Left hindlimb (tissue), 1 donor: ENCODE results near the gene ANO8.
"Not testable (repeated sequence)": the region's sequence is repeated elsewhere in the genome, so short reads cannot be mapped to it uniquely, and the experiment has no call there.

ENCODE experiments used
- DNase-seq: peaks from one replicate; pipeline ENCODE4 v3.0.0-alpha.2; 2018

The ANO8 gene, protein sequence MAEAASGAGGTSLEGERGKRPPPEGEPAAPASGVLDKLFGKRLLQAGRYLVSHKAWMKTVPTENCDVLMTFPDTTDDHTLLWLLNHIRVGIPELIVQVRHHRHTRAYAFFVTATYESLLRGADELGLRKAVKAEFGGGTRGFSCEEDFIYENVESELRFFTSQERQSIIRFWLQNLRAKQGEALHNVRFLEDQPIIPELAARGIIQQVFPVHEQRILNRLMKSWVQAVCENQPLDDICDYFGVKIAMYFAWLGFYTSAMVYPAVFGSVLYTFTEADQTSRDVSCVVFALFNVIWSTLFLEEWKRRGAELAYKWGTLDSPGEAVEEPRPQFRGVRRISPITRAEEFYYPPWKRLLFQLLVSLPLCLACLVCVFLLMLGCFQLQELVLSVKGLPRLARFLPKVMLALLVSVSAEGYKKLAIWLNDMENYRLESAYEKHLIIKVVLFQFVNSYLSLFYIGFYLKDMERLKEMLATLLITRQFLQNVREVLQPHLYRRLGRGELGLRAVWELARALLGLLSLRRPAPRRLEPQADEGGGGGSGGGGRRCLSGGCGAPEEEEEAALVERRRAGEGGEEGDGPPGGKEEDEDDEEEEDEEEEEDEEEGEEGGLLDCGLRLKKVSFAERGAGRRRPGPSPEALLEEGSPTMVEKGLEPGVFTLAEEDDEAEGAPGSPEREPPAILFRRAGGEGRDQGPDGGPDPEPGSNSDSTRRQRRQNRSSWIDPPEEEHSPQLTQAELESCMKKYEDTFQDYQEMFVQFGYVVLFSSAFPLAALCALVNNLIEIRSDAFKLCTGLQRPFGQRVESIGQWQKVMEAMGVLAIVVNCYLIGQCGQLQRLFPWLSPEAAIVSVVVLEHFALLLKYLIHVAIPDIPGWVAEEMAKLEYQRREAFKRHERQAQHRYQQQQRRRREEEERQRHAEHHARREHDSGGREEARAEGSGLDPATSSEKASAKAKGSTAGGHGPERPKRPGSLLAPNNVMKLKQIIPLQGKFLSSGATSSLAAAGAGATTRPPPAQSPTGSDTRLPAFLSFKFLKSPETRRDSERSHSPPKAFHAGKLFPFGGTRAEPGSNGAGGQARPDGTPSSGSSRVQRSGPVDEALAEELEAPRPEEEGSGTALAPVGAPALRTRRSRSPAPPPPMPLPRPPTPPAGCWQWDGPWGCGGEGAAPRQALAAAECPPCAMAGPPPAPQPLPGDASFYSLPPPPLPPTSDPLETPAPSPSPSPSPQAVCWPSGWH

DNA sequence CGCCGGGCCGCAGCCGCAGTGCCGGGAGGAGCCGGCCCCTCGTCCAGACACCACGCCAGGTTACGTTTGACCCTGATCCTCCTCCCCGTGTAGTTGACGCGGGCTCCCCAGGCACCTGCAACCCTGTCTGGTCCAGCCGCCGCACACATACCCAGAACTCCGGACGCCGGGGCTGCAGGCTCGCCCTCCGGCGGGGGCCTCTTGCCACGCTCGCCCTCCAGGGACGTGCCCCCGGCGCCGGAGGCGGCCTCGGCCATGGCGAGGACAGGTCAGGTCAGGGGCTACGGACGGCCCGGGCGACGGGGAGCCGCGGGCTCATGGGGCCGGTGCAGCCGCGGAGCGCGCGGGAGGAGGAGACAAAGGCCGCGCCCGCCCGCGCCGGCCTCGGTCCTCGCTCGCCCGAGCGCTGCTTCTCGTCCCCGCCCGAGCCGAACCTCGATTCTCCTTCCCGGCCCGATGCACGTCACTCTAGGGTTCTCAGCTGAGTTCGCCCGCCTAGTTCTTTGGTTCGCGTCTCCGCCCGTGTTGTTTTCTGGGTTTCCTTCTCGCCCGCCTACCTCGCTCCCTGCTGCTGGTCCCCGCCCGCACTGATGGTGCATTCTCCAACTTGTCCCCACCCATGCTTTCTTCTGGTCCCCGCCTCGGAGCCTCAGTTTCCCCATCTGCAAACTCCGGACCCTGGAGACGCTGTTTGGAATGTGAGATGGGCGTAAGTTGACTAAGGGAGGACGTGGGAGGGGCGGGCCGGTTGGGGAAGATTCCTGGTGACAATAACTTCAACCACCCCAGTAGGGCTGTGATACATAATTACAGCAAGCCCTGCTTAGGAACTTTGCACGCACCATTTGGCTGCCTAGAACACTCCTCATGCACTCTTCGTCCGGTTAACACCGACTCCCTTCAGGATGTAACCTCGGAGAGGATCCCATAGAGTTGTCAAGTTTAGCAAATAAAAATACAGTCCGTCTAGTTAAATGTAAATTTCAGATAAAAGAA is at the start of gene ANO8:
Gene ANO8, minus strand, starts transcription at position 442 of the 996 bp plus-strand sequence. Its CDS starts 185 bp downstream, at position 257.
- DNase-seq, result peak; percentile 98

DNA sequence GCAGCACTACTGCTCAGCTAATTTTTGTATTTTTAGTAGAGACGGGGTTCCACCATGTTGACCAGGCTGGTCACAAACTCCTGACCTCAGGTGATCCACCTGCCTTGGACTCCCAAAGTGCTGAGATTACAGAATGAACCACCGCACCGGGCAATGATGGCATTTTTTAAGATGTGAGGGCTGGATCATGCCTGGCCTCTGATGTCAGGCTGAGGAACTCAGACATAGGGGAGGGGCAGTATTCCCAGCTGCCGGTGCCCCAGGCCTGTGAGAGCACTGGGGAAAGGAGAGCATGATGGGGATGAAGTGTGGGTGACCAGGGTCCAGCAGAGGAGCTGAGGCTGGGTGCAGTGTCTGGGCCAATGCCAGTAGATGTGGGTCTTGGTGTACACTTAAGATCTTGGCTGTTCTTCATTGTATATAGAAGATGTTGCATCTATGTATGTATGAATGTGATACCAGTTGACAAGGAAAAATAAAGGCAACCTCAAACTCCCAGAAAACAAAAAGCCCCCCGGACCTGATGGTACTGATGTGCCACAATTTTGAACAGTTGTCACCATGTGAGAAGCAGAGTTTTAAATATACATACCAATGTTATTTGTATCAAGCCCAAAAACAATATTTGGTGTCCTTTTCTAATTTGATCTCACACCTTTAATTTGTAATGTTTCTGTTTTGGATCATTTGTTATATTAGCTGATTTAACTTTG is 45.9 kb upstream of the ANO8 start:
- no peak for DNase-seq

- no peak for DNase-seq
Measured at GRCh38 chr19:17379221-17379631, 44.6 kb upstream of the ANO8 start.

DNA sequence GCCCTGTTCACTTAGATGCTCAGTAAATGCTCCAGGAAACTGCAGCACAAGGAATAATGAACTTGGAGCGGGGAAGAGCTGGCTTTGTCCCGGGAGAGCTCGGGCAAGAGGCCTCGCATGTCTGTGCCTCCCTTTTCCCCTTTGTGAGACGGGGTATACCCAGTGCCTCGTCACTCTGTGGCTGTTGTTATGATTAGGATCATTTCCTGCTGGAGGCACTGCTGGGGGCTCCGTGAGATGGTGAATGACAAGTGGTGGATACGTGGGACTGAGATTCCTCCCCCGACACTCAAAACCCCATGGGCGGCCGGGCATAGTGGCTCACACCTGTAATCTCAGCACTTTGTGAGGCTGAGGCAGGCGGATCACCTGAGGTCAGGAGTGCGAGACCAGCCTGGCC is 43.6 kb upstream of the ANO8 start:
- DNase-seq, result no peak

DNA sequence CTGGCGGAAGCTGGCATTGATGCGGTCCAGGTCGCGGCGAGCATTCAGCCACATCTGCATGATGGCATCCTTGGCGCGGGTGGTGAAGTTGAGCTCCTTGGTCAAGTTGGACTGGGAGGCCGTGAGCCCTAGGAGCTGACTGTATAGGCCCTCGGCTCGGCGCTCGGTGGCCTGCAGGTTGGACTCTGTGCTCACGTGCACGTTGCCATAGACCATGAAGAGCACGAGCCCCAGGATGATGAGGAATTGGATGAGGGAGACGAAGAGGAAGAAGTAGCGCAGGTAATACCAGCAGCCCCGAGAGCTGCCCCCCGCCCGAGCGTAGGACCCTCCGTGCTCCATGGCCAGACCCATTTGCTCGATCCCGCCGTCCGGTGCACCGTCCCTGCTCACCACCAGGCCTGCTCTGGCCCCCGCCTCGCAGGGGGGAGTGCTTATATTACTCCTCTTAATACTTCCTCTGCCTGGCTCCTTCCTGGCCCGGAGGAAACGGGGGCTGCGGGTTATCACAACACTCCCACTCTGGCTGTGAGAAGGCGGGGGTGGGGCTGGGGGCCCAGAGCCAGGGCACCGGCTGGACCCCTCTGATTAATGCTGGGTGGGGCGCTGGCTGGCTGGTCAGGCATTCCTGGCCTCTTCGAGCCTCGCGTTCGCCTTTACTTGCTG is 42.4 kb upstream of the ANO8 start, which contains the start of gene PLVAP:
Gene PLVAP, minus strand, starts transcription at position 408 of the 666 bp plus-strand sequence. Its CDS starts 54 bp downstream, at position 354.
- DNase-seq, result no peak

- DNase-seq, result no peak
Measured at GRCh38 chr19:17370026-17370587, 35.5 kb upstream of the ANO8 start.

- DNase-seq, result no peak
Measured at GRCh38 chr19:17365361-17365760, 30.7 kb upstream of the ANO8 start.

DNA sequence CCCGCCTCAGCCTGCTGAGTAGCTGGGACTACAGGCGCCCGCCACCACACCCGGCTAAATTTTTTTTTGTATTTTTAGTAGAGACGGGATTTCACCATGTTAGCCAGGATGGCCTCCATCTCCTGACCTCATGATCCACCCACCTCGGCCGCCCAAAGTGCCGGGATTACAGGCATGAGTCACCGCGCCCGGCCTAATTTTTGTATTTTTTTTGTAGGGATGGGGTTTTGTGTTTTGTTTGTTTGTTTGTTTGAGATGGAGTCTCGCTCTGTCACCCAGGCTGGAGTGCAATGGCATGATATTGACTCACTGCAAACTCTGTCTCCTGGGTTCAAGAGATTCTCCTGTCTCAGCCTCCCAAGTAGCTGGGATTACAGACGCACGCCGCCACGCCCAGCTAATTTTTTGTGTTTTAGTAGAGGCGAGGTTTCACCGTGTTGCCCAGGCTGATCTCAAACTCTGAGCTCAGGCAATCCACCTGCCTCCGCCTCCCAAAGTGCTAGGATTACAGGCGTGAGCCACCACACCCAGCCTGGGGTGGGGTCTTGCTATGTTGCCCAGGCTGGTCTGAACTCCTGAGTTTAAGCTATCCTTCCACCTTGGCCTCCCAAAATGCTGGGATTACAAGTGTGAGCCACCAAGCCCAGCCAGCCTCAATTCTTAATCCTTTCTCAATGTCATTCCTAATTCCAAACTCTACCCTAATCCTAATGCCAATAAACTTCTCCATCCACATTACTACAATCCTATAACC is 29.4 kb upstream of the ANO8 start:
- not testable (repeated sequence) for DNase-seq

GRCh38 chr19:17359905-17360800 is 25.5 kb upstream of the ANO8 start:
- no peak for DNase-seq

DNA sequence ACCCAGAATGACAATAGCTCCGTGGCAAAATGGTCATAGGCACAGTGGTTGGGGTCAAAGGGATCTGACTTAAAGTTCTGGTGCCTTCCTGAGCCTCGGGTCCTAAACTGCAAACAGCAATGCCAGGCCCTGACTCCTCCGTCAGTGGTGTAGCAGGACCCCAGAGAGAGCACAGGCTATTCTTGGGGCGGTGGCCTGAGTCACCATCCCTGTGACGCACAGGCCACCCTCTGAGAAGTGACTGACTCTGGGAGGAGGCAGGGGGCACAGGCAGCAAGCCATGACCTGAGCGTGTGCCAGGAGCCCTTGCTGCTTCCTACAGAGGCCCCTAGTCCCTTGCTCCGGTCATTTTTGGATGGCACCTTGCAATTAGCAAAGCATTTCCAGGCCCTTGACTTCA is 23.7 kb upstream of the ANO8 start:
- DNase-seq, result no peak

- DNase-seq, result no peak
Measured at GRCh38 chr19:17357724-17358123, 23.1 kb upstream of the ANO8 start.

DNA sequence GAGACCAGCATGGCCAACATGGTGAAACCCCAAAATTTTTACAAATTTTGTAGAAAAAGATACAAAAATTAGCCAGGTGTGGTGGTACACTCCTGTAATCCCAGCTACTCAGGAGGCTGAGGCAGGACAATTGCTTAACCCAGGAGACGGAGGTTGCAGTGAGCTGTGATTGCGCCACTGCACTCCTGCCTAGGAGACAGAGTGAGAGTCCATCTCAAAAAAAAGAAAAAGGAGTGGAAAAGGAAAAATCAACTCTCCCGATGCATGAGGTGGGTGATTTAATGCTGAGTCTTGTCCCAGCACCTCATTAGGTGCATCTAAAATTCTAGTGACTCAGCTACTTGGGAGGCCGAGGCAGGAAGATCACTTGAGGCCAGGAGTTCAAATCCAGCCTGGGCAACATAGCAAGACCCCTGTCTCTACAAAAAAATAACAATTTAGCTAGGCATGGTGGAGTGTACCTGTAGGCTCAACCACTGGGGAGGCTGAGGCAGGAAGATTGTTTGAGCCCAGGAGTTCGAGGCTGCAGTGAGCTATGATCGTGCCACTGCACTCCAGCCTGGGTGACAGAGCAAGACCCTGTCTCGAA is 22.5 kb upstream of the ANO8 start:
- no peak for DNase-seq

DNA sequence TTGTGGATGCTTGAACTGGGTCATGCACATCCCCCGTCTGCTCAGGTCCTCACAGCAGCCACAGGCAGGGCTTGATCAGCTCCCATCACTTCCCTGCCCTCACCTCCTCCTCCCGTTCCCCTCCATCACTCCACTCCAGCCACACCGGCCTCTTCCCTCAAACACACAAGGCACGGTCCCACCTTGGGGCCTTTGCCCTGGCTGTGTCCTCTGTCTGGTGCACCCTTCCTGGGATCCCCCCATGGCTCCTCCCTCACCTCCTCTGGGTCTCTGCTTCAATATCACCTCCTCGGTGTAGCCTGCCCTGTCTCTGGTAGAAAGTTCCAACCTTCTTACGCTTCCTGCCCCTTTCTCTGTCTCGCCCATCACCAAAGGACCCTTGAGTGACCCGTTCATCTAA is 18.7 kb upstream of the ANO8 start:
- peak; percentile 28 for DNase-seq

DNA sequence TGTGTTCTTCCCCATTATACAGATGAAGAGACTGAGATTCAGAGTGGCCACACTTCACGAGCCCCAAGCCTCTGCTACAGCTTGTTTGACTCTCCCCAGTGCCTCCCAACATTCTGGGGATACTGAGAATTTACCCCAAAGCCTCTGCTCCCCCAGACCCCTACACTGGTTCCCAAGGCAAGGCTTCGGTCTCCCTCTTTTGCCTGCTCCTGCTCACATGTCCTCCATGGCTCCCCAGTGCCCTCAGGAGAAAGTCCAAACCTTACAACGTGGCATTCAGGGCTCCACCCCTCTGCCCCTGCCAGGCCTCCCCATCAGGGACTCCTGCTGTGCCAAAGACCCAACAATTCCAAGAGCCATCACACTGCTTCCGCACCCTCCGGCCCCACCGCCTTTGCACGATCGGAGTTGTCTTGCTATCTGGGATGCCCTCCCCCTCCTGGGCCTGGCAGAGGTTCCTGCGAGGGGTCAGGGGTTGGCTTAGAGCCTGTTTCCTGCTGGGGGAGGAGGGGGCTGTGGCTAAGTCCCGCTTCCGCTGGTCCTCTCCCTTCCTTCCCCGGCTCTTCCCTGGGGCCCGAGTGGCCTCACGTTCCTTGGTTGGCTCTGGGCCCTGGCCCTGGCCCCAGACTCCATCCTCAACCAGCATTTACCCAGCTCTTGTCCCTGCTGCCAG is 18.1 kb upstream of the ANO8 start:
- DNase-seq, result peak; percentile 52

DNA sequence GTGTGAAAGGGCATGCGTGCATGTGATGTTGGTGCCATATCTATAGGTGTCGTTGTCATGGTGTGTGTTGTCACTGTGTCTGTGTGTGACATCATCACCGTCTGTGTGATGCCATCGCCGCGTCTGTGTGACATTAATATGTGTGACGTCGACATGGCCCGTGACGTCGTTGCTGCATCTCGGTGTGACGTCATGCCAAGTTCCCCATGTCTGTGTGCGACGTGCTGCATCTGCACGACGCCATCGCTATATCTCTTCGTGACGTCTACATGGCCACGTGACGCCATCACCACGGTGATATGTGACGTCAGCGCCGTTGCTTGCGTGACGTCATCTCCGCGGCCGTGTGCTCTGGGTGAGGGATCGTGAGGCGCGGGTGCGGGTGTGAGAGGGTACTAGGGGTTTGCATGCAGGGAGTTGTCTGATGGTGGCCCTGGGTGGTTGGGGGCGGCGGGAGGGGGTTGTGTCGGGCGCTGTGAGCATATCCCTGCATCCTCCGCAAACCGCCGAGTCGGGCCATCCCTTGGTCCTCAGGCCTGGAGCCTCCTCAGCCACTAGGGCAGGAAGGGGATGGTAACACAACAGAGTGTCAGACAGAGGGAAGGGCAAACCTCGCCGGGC is 17.3 kb upstream of the ANO8 start:
- DNase-seq, result peak; percentile 33

DNA sequence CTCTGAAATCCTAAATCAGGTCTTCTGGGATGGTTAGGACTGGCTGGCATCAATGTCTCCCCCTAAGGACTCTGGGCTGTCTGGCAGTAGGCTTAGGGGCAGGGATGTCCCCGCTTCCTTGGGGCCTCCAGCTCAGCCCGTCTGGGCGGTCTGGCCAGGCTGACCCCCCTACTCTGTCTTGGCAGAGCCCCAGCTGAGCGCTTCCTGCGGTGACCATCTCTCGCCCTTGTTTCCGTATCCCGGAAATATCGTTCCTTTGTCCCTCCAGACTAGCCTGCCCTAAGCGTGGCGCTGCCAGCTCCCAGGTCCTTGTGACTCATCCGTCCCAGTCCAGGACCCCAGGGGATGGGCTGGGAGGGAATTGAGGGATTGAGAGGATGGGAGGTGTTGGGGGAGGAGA is 14.0 kb upstream of the ANO8 start:
- peak; percentile 83 for DNase-seq

DNA sequence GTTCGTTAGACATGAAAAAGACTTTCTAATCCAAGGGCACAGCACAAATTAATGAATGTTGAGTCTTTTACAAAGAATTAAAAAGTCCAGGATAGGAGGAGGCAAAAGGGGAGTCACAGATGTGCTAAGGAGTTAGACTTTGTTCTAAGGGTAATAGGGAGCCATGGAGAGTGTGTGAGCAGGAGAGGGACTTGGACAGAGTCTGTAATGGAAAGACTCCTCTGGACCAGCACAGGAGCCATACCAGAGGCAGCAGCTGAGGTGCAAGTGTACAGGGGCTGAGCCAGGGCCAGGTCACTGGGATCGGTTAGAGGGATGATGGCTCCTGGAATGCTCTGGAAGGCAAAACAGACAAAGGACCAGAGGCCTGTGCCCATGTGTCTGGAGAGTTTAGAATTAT is 13.2 kb upstream of the ANO8 start:
- no peak for DNase-seq
